Measurements from ENCODE around the gene WDR37.

WDR37 gene

DNA sequence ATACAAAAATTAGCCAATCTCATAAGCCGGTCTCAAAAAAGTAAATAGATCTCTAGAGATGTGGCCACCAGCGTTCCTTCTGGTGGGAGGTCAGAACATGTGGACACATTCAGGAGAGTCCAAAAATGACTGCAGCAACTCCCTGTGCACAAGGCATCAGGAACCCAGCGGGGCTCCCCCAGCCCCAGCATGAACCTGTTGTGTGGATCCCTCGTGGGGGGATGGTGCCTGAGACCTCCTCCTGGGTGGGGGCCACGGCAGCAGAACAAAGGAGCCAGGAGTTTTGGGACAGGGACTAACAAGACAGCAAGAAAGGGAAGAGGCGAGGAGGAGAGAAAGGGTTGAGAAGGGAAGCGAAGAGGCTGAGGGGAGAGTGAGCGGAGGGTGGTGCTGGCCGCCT, 121.8 kb downstream of the WDR37 start:
- in situ Hi-C loops (cut with MboI; ENCODE audit: low sequenced_read_pairs, unreplicated experiment): no loop called here
- no peak for DNase-seq (ENCODE audit: low spot score)
- TF ChIP-seq, protein P1, sequence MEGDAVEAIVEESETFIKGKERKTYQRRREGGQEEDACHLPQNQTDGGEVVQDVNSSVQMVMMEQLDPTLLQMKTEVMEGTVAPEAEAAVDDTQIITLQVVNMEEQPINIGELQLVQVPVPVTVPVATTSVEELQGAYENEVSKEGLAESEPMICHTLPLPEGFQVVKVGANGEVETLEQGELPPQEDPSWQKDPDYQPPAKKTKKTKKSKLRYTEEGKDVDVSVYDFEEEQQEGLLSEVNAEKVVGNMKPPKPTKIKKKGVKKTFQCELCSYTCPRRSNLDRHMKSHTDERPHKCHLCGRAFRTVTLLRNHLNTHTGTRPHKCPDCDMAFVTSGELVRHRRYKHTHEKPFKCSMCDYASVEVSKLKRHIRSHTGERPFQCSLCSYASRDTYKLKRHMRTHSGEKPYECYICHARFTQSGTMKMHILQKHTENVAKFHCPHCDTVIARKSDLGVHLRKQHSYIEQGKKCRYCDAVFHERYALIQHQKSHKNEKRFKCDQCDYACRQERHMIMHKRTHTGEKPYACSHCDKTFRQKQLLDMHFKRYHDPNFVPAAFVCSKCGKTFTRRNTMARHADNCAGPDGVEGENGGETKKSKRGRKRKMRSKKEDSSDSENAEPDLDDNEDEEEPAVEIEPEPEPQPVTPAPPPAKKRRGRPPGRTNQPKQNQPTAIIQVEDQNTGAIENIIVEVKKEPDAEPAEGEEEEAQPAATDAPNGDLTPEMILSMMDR (IDR thresholded peaks at IDR 0.05; ENCODE audit: borderline replicate concordance, control extremely low read depth, extremely low read depth, insufficient read depth, missing control alignments): no peak

DNA sequence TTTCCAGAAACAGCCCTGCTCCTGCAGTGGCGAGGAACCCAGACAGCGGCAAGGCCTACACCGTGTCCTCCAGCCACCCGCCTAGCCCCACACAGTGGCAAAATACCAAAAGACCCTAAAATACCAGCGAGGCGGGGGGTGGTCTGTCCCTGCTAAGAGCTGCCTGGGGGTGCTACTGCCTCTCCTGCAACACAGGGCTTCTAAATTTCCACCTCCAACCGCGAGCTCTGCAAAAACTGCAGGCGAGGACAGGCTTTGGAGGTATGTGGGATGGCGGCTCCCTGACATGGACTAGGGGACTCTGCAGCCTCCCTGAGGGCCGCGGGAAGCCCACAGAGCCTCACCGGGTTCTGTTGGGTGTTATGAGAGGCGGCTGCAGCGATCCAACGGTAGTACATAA, 122.3 kb downstream of the WDR37 start:
- TF ChIP-seq, protein P1 (IDR thresholded peaks at IDR 0.05; ENCODE audit: borderline replicate concordance, control extremely low read depth, extremely low read depth, insufficient read depth, missing control alignments): no peak
- DNase-seq (ENCODE audit: low spot score): no peak
- in situ Hi-C loops (cut with MboI; ENCODE audit: low sequenced_read_pairs, unreplicated experiment): no loop called here

DNA sequence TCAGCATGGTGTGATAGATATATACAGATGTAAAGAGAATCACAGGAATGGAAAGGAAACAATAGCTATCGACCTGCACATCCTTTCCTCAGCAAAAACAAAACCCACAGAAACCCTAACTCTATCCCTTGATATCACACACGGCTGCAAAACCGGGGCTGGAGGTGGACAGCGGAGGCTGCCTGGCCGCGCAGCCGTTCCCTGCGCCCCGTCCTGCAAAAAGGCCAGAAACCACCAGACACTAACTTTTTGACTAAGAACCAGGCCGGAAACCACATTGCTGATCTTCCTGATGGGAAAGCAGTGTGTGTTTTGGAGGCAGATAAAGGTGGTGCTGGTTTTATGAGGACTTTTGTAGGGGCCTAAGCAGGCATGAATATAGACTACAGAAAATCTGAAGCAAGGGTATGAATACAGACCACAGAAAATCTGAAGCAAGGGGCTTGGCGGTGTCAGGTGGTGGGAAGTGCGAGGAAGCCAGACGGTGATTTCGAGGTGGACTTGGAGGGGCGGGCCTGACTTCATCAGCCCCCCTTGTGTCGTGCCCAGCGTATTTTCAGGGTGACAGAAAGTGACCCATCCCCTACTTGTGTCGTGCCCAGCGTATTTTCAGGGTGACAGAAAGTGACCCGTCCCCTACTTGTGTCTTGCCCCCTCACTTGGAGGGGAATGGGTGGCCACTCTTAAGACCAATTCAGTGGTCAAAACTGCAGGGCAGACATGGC, 123.3 kb downstream of the WDR37 start:
- in situ Hi-C loops (cut with MboI; ENCODE audit: low sequenced_read_pairs, unreplicated experiment): no loop called here
- DNase-seq (ENCODE audit: low spot score): no peak
- TF ChIP-seq, protein P1 (IDR thresholded peaks at IDR 0.05; ENCODE audit: borderline replicate concordance, control extremely low read depth, extremely low read depth, insufficient read depth, missing control alignments): no peak

DNA sequence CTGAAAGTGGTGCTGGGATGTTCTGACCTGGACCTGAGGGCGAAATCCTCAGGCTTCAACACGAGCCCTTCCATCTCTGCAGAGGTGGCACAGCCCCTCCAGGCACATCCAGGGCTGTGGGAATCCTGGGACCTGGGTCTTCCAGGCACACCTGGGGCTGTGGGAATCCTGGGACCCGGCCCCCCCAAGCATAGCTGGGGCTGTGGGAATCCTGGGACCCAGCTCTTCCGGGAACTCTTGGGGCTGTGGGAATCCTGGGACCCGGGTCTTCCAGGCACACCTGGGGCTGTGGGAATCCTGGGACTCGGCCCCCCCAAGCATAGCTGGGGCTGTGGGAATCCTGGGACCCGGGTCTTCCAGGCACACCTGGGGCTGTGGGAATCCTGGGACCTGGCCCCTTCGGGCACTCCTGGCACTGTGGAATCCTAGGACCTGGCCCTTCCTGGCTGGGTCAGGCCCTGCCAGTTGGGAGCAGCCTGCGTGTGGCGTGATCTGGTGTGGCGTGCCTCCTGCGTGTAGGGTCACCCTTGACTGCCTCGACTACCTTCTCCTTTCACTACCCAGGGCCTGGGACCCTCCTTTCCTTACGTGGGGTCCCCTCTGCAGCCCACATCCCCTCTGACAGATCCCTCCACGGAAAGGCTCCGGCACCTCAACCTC, 124.0 kb downstream of the WDR37 start:
- in situ Hi-C loops (cut with MboI; ENCODE audit: low sequenced_read_pairs, unreplicated experiment): no loop called here
- DNase-seq (ENCODE audit: low spot score): no peak
- TF ChIP-seq, protein P1 (IDR thresholded peaks at IDR 0.05; ENCODE audit: borderline replicate concordance, control extremely low read depth, extremely low read depth, insufficient read depth, missing control alignments): no peak

DNA sequence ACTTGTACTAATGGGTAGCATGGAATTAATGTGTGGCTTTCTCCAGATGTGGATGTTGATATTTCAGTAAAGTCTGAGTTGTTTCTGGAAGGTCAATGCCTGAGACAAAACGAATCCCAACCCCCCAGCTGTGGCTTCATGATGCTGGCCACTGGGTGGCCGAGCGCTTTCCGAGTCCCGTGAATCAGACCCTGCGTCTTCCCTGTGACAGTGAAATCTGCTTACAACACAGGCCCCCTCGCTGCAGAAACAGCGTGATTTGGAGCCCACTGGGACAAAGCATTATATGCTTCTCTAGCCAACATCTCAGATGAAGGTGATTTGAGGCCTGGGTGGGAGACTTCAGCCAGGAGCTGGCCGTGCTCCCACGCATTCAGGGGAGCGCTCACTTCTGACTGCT, 124.7 kb downstream of the WDR37 start:
- no peak for DNase-seq (ENCODE audit: low spot score)
- in situ Hi-C loops (cut with MboI; ENCODE audit: low sequenced_read_pairs, unreplicated experiment): no loop called here
- TF ChIP-seq, protein P1 (IDR thresholded peaks at IDR 0.05; ENCODE audit: borderline replicate concordance, control extremely low read depth, extremely low read depth, insufficient read depth, missing control alignments): no peak

All from GM13976 (cell line).